GM21381 (cell line): ENCODE measurements around the gene VAMP2.

ENCODE experiments used
- ATAC-seq: cut with Tn5 transposase; IDR thresholded peaks from one replicate; pipeline ENCODE4 v1.9.1; 2021; ENCODE audit warnings: mild to moderate bottlenecking, moderate library complexity; ENCODE audit not compliant: unreplicated experiment

The VAMP2 gene

DNA sequence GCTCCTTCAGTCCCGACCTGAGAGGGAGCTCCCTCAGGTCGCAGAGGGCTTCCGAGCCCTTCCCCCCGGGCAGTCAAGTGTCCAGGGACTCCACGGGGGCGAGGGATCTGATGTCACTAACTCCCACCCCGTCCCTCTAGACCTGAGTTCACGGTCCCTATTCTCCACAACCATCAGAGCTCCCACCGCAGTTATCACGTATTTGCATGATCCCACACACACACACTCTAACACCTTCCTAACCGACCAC lies 6.8 kb downstream of the VAMP2 start:
- no peak for ATAC-seq

DNA sequence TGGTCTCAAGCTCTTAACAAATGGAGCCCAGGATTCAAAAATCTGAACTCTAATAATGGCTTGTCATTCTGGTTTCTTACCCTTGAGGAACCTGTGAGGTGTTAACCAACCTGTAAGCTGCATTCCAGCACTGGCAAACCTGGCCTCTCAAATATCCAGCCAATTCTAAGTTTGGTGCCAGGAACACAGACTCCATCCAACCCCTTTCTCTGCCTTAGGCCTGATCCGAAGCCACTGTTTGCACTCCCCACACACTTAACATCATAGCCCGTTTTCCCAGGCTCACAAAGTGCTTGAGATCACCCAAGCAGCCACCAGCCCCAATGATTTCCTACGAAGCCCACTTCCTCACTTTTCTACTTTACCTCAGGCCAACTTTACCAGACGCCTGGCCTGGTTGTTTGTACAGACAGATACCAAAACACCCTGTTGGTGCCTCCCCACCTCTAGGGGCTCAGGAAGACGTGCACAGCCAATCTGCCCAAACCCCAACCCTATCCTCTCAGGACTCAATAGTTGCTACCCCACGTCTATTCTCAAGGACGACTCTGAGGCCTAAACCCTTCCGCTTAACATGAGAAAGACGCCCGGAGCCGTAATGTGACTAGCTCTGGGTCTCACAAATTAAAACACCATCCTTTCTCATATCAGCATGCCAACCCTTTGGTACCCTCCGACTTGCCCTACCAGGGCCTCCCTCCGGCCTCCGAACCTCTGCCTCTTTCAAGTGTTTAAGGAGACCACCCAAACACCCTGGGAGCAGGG lies 7.3 kb downstream of the VAMP2 start:
- no peak for ATAC-seq

DNA sequence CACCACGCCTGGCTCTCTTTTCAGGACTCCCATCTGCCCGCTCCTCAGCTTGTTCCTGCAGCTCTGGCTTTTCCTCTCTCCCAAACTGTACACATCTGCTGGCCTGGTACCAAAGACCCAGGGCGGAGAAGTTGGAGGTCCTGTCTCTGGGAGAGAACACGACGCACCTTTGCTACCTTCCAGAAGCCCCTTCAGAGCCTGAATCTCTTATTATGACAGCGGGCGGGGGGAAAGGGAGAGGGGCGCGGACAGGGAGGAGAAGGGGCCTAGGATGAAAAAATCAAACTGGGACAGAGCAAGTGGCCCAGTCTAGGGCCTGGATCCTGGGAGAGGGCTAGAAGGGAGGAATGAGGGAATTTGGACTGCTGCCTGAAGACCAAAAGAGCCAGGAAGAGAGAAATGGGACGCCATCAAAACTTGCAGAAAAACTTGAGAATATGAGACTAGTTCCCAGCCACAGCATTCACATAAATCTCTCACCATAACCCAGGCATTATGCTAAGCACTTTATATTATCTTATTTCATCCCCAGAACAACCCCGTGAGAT lies 8.1 kb downstream of the VAMP2 start:
- no peak for ATAC-seq

DNA sequence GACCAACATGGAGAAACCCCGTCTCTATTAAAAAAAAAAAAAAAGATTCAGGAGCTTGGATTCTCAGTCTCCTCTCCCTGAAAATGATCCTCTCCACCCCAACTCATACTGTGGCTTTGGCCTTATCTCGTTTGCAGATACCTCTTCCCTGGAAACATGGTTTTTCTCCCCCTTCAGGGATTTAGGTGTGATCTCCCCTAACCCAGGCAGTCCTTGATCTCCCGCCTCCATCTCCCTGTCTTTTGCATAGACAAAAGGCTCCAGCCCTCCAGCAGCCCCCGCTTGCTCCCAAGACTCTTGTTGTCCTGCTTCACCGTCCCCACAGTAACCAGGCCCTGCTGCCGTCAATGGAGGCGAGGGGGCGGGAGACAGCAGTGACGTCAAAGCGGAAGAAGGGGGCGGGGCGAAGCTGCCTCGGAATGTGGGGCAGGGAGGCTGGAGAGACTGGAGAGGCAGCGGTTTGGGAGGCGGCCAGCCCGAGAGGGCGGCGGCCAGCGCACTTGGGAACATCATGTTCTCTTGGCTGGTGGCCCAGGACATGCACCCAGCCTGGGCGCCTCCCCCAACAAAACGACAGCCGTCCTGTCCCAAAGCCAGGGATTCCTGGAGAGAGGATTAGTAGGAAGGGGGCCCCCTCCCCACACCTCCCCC lies 8.7 kb downstream of the VAMP2 start:
- ATAC-seq: no peak

DNA sequence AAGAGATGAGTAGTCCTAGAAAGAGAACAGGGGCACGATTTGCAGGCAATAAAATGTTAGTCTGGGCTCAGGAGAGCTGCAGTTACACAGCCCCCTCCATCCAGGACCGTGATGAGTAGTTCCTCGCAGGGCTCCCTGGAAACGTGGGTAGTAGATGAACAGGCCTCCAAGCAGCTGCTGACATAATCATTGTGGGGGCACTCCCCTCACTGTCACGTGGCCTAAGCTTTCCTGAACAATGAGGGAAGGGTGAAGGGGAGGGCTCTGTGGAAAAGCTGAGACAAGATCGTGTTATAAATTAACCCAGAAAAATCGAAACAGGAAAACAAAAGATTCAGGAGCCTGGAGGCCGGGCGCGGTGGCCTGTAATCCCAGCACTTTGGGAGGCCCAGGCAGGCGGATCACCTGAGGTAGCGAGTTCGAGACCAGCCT lies 9.2 kb downstream of the VAMP2 start:
- no peak for ATAC-seq

DNA sequence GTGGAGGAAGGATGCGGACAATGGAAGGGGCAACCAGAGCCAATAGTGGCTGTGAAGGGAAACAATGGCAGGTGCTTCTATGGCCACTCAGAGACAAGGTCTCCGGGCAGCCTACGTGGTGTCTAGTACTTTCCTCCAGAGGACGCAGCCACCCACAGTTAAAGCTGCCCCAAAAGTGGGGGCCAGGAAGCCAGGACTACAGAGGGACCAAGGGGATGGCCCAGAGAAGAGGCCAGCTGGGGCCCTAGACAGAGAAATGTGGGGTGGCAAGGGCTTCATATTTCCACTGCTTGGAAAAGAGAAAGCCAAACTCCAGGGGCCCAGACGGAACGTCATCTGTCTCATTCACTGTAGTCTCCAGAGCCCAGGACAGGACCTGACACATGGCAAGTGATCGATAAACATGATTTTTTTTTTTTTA lies 9.7 kb downstream of the VAMP2 start:
- no peak for ATAC-seq

DNA sequence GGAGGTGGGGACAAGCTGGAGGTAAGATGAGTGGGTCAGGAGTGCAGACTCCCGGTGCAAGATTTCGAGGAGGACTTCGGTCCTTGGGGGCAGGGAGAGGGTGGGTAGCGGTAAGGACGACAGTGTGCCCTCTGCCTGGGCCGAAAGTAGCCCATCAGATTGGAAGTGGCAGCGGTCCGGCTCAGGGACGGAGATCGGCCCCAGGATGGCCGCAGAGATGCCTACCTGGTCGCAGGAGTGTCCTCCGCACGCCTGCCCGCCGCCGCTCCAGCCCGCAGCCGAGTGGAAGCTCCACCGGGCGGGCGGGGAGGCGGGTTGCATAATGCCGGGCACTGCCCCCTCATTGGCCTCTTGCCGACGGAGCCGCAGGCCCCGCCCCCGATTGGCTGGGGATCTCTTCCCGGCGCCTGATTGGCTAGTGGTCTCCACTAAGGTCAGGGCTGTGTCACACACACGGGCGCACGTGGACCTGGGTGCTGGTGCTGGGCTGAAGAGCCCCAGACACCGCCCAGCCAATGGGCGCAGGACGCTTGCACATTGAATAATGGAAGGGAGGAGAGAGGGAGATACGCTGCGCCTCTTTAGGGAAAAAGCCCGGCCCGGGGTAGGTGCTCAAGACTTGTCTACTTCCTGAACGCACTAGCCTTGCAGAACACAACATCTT lies 10.5 kb downstream of the VAMP2 start, which contains the start of gene PER1:
PER1 (minus strand) TSS at position 293 of the 664 bp plus-strand sequence. CDS start 1,698 bp downstream, outside the sequence.
- peak; percentile 20 for ATAC-seq

DNA sequence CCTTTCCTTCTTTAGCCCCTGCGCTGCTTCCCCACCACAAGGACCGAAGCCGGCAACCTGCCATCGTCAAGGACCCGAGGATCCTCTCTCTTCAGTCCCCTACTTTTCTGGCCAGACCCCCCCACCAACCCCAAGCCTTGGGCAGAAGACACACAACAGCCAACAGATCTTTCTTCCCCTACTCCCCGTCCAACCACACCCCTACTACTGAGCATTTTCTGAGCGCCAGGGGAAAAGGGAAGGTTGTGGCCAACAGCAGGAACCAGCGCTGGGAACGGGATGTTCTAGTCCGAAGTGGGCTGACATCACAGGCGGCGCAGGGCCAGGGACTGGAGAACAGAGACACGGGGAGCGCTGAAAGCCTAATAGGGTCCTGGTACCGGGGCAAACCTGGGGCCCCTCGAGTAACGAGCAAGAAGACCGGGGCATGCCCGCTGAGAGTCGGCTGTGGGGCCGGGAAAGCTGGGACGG lies 11.1 kb downstream of the VAMP2 start:
- ATAC-seq: no peak

DNA sequence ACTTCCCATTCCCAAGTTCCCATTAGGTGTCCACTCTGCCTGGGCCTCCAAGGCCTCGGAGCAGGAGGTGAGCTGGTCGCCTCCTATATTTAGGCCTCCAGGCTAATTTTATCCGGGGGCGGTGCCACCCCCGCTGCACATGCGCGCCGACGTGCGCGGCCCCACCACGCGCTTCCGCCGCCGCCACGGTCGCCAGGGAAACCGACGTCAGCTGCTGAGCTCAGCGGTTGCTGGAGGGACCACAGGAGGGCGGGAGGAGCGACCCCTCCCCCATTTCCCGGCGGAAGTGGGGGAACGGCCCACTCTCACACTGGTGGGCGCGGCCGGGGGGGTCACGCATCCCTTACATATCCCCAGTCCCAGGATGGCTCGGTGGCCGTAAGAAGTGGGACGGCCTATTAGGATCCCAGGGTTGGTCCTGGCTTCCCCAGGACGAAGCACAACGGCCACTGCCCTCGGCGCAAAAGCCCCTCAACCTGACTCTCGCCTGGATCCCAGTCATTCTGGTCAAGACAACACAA lies 11.6 kb downstream of the VAMP2 start:
- peak; percentile 41 for ATAC-seq

DNA sequence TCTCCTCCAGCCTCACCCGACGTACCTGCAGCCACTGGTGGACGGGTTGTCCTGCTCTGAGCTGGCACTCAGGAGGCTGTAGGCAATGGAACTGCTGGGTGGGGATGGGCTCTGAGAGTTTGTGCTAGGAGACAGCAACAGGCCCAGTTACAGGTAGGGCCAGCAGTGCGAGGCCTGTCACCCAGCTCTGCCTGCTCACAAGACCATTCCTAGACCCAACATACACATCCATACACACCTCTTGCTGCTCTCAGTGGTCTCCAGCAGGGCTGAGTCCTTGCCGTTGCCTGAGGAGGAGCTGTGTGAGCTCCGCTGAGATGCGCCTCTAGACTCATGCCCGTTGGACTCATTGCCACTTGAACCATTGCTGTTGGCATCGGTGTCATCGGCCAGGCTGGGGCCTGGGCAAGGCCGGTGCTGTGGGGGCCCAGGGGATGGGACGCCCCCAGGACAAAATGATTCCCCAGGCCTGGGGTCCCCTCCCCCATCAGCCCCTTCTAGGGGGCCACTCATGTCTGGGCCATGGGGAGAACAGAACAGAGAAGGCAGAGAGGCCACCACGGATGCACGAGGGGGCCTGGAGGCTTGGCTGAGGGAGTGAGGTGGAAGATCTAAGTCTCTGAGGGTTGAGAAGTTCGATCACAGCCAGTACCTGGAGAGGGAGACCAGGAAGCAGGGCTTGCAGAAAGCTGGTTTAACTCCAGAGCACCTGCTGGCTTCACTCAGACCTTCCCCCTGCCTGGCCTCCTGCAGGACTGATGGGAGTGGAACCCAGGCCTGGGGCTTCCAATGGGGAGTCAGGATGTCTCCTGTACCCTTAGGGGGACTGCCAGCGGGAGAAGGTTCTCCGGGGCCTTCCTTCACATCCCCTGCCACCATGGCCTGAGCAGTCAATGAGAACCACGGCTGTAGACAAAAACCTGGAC lies 12.3 kb downstream of the VAMP2 start:
- ATAC-seq: no peak

DNA sequence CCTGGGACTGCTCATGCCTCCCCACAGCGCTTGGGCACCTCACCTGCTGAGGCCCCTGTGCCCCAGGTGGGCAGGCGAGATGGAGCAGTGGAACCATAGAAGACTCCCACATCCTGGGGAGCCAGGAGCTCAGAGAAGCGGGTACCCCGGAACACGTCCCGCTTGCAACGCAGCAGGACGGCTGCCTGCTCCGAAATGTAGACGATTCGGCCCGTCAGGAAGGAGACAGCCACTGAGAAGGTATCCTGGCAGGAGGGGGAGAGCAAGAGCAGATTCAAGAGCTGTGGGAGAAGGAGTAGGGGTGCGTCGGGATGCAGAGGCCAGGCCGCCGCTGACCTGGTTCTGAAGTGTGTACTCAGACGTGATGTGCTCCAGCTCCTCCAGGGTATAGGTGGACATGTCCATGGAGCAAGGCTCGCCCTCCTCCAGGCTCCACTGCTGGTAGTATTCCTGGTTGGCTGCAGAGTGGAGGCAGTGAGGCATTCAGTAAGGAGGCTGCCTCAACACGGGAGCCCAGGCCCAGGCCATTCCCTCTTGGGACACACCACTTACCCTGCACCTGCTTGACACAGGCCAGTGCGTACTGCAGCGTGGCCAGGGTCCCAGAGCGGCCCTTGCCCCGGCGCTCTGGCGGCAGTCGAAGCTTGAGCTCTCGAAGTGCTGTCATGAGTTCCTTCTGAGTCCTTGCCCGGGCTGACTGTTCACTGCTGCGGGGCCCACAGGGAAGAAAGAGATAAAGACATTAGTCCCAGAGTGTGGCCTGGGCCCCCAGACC lies 13.1 kb downstream of the VAMP2 start:
- ATAC-seq: no peak

DNA sequence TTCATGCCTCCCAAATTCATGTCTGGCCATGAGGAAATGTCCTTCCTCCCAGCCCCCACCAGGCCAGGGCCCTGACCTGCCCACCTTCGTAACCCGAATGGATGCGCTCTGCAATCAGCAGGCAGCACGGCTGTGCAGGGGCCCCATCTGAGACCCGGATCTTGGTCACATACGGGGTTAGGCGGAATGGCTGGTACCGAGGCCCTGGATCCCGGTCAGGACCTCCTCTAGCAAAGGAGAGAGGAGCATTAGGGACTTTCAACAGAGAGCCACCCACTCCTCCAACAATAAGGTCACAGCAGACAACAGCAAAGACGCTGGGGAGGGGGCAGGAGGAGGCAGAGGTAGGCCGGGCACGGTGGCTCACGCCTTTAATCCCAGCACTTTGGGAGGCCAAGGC lies 14.2 kb downstream of the VAMP2 start:
- ATAC-seq: no peak

DNA sequence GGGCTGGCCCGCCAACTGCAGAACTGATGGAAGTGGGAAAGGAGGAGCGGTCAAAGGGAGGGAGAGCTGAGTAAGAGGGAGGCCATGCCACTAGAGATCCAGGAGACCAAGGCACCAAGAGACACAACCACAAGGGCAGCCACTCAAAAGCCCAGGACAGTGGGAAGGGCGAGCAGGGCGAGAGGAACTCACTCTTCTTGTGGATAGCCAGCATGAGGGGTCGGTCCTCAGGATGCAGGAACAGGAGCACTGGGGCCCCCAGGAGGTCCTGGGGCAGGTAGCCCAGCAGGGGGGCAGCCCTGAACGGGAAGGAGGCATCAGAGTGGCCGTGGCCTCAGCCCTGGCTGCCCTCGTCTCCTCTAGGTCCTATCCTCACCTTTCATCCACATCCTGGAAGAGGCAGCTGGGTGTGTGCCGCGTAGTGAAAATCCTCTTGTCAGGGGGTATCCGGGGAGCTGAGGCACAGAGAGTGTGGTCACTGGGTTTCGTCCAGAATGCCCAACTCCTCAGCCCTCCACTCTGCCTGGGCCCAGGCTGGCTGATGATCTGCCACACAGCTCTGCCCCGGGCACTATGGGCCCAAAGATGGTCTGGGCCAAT lies 14.8 kb downstream of the VAMP2 start:
- ATAC-seq: no peak

DNA sequence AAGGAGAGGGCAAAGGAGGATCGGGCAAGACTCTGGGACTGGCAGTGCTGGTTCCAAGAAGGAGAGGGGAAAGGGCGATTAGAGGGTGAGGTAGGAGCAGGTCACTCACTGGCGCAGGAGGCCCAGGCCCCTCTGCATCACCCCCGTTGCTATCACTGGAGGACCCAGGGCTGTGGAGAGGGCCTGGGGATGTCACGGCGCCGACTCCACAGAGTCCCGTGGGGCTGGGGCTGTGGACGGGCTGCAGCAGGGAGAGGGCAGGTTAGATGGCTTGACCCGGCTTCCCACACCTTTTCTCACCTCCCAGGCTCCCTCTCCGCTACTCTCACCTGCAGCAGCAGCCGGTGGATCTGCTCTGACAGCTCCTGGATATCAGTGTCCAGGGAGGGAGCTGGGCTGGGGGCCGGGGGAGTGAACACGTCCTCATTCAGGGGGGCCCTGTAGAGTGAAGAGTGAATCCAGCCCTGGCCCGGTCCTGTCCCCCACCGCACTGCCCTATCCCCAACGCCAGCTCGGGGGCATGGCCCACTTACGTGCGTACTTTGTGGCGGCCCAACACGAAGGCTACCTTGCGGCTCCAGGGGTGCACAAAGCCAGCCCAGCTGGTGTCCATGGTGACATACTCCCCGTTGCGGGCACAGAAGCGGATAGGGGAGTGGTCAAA lies 15.5 kb downstream of the VAMP2 start:
- ATAC-seq: no peak

DNA sequence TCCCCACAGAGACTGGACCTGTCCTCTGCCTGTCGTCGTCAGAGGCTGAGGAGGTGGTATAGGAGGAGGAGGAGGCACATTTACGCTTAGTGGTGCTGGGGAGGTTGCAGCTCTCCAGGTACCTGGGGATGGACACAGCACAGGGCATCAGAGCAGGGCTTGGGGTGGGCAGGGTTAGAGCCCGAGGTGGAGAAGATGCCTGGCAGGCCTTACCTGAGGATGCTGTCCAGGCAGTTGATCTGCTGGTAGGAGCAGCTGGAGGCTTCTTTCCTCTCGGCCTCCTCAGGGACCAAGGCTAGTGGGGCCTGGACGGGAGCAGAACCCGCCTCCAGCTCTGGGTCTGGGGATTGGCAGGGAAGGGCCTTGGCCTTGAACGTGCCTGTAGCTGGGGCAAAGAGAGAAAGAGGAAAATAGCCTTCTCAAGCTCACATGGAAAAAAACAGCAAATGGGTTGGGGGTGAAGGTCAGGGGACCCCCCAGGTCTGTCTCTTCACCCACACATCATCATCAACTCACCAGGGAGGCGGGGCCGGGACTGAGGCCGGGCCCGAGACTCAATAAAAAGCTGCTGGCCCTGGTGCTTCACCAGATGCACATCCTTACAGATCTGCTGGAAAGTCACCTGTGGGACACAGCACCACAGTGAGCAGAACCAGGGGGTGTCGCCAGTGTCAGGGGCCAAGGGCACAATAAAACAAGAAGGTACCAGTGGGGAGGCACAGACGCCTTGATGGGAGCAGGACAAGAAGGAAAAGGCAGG lies 16.2 kb downstream of the VAMP2 start:
- ATAC-seq: no peak

DNA sequence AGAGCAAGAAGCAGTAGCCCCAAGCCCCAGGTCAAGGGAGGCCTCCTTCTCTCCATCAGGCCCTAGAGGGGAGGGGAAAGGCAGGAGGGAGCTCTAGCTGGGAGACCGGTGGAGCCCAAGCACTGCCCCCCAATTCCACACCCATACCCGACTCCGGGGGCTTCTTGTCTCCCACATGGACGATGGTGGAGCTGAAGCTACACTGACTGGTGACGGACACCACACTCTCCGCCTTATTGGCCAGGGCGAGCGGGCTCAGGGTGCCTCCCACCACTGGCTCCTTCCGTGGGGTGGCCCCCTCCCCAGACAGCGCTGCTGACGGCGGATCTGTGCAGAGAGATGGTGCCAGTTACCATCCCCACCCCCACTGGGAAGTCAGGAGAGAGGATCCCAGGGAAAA lies 16.9 kb downstream of the VAMP2 start:
- no peak for ATAC-seq

DNA sequence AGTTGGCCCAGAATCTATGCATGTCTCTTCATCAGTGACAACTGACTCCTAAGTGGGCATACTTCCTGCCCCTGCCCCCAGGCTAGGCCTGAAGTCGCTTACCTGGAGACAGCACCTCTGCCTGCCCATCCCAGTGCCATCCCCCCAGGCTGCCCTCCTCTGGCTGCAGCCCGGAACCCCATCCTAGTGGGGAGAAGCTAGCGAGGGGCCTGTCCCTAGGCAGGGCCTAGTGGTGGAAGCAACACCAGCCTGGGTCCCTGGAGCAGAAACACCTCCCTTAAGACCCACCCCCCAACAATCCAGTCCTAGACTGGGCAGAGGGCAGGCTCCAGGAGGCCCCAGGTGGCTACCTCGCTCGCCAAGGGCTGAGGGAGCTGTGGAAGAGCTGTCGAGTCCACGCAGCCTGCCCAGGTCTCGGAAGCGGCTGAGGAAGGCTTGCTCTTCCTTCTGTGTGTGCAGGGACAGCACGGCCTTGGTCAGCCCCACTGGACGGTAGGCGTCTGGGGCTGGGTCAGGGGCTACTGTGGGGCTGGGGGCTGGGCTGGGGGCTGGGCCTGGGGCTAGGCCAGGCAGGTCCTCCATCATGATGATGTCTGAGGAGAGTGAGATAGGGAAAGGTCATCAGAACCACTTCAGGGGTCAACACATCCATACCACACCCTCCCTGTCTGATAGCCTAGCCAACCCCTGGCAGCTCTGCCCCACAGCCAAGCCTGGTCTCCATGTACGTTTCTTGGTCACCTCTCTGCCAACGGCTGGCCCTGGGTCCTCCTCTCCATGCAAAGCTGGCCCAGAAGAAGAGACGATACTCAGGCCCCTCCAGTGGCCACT lies 18.1 kb downstream of the VAMP2 start:
- ATAC-seq: no peak
